NT2/D1 (cell line): ENCODE results near the gene PPP5C.
A peak's percentile ranks its signal among the peaks of the same experiment; 100 is the strongest.

Experiments used
- DNase-seq: peaks from one replicate; pipeline ENCODE4 v3.0.0-alpha.2; 2011; ENCODE audit warnings: low read depth, low spot score
- H3K27me3 ChIP-seq: 2 replicates; pipeline ENCODE4 v1.6.0; 2011; ENCODE audit warnings: mild to moderate bottlenecking; ENCODE audit not compliant: insufficient read length, insufficient read depth
- H3K36me3 ChIP-seq: 2 replicates; pipeline ENCODE4 v1.6.1; 2011; ENCODE audit warnings: mild to moderate bottlenecking, low read length, mixed read lengths; ENCODE audit not compliant: insufficient read depth, insufficient read length
- H3K4me1 ChIP-seq: 2 replicates; pipeline ENCODE4 v1.5.1; 2011; ENCODE audit not compliant: insufficient read depth, insufficient read length
- H3K4me3 ChIP-seq: 2 replicates; pipeline ENCODE4 v1.5.1; 2011; ENCODE audit warnings: low read depth; ENCODE audit not compliant: insufficient read length
- H3K9ac ChIP-seq: 2 replicates; pipeline ENCODE4 v1.6.0; 2011; ENCODE audit warnings: low read depth; ENCODE audit not compliant: insufficient read length
- H3K9me3 ChIP-seq: 2 replicates; pipeline ENCODE4 v1.5.1; 2011; ENCODE audit warnings: mild to moderate bottlenecking, low read length; ENCODE audit not compliant: insufficient read depth
- SUZ12 ChIP-seq: IDR thresholded peaks from 2 replicates; pipeline ENCODE4 v1.6.1; 2011; ENCODE audit not compliant: insufficient read length, insufficient read depth; ENCODE audit errors: extremely low read depth
- YY1 ChIP-seq: IDR thresholded peaks from 2 replicates; pipeline ENCODE4 v1.6.1; 2011; ENCODE audit not compliant: insufficient read length, insufficient read depth
- ZNF274 ChIP-seq: IDR thresholded peaks from 2 replicates; pipeline ENCODE4 v1.6.1; 2011; ENCODE audit warnings: mild to moderate bottlenecking, low read depth, low read length

PPP5C gene

GRCh38 chr19:46402725-46403124 is 55.8 kb downstream of the PPP5C start:
- Histone ChIP-seq H3K36me3 (peaks cover under 1% of the 10 kb centered on the region), H3K9me3 (no peaks in the 10 kb centered on the region), H3K4me1 (peaks cover 9% of the 10 kb centered on the region), H3K9ac (no peak overlapping the region), H3K27me3 (no peaks in the 10 kb centered on the region), H3K4me3 (no peak overlapping the region)
- no peak for DNase-seq
- TF ChIP-seq ZNF274 (no peak), SUZ12 (no peak), YY1 (no peak)

DNA sequence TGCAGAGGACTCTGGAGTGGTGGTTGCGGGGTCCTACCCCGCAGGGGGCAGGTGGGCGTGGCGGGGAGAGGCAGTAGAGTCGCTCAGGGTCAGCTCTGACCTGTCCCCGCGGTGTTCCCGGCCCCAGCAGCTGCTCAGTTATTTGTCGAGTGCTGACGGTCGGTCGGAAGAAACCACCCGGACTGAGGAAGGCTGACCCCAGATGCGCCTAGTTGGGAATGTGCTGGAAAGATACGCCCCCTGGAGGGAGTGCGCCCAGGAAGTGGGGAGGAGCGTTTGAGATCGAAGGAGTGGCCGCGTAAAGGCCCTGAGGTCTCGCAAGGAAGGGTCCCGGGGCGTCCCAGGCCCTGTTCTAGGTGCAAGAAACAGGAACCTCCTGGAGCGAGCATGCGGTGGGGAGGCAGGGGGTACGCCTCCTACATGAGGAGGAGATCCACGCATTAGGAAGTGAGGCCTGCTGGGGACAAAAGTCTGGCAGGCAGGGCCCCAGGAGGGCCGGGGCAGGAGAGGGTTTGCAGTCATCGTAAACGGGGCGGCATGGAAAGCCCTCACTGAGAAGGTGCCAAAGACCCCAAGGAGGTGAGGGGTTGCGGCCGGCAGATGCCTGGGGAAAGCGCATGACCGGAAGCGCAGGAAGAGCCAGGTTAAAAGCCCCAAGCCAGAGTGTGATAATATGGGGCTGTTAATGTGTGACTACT is 57.3 kb downstream of the PPP5C start:
- Histone ChIP-seq H3K27me3 (no peaks in the 10 kb centered on the region), H3K9me3 (no peaks in the 10 kb centered on the region), H3K9ac (peak overlapping the region; percentile 74), H3K36me3 (peaks cover 4% of the 10 kb centered on the region), H3K4me1 (peaks cover 13% of the 10 kb centered on the region), H3K4me3 (peak overlapping the region; percentile 38)
- no peak for DNase-seq
- TF ChIP-seq YY1, result no peak
- no peak for TF ChIP-seq SUZ12
- TF ChIP-seq ZNF274, result no peak

DNA sequence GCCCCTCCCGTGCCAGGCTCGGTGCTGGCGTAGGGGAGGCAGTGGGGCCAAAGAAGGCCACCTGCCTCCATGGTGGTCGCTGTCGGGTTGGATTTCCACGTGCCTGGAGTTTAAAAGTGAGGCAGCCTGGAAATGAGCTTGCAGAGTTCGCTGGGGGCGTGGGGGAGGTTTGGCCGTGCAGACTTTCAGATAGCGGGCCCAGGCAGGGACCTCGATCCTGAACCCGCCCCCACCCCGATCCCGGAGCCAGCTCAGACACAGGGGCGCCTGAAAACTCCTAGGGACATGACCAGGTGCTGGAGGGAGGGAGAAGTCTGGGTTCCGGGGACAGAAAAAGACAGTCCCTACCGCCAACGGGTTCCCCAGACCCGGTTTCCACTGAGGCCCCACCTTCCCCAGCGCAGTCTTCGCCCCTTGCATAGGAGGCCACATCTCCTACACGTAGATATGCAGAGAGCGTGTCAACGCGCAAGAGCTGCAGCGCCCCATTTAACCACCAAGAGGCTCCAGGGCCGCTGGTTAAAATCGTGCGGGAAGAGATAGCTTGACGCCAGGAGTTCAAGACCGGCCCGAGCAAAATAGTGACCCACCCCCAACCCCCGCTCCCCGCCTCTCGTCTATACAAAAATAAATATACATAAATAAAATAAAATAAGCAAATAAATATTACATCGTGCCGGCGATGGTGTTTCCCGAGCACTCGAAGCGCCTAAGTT is 58.0 kb downstream of the PPP5C start:
- Histone ChIP-seq H3K36me3 (peaks cover 4% of the 10 kb centered on the region), H3K4me3 (peak overlapping the region; percentile 38), H3K4me1 (peaks cover 15% of the 10 kb centered on the region), H3K9me3 (no peaks in the 10 kb centered on the region), H3K9ac (peak overlapping the region; percentile 74), H3K27me3 (no peaks in the 10 kb centered on the region)
- no peak for TF ChIP-seq YY1
- TF ChIP-seq SUZ12, result no peak
- TF ChIP-seq ZNF274, result no peak
- no peak for DNase-seq

- no peak for DNase-seq
- Histone ChIP-seq H3K36me3 (peaks cover 24% of the 10 kb centered on the region), H3K9ac (no peak overlapping the region), H3K4me3 (no peak overlapping the region), H3K9me3 (no peaks in the 10 kb centered on the region), H3K27me3 (no peaks in the 10 kb centered on the region), H3K4me1 (peaks cover 15% of the 10 kb centered on the region)
- TF ChIP-seq YY1 (no peak), SUZ12 (no peak), ZNF274 (no peak)
Observed at GRCh38 chr19:46406976-46407375, 60.1 kb downstream of the PPP5C start.

DNA sequence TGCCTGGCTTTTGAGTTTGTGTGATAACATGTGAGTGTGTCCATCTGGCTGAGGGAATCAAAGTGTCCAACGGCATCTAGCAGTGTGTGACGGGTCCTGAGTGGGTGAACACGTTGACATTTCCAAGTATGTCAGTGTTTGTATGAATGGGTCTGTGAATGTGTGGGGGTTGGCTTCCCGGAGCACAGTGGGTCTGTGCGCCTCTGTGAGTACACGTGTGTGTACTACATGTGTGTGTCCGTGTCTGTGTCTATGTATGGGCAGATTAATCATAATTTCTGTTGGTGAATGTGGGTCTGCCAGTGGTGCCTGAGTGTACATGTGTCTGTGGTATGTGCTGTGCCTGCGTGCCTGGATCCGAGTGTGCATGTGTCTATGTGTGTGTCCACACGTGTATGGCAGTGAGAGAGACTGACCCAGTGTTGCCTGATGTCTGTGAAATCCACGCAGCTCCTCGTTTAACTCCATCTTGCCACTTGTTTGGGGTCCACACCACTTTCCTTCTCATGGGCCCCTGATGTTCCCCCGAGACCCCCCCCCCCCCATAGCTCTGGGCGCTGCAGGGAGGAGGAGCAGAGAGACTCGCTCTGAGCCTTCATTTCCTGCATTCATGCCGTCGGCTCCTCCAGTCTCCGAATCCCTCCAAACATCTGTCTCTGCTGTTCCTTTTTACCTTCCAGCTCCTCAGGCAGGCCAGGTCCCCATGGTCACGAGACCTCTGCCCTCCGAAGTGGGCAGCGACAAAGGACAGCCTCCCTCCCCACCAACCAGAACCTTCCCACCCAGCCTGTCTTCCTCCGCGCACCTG is 61.2 kb downstream of the PPP5C start:
- H3K9ac ChIP-seq, result peak overlapping the region; percentile 63
- H3K27me3 ChIP-seq, result no peaks in the 10 kb centered on the region
- no peak overlapping the region for H3K4me3 ChIP-seq
- TF ChIP-seq YY1, result no peak
- TF ChIP-seq SUZ12, result no peak
- peaks cover 29% of the 10 kb centered on the region for H3K36me3 ChIP-seq
- no peak for DNase-seq
- H3K4me1 ChIP-seq, result peaks cover 15% of the 10 kb centered on the region
- no peaks in the 10 kb centered on the region for H3K9me3 ChIP-seq

GRCh38 chr19:46408664-46409039 is 61.8 kb downstream of the PPP5C start:
- Histone ChIP-seq H3K4me1 (peaks cover 15% of the 10 kb centered on the region), H3K9me3 (no peaks in the 10 kb centered on the region), H3K9ac (peak overlapping the region; percentile 63), H3K27me3 (no peaks in the 10 kb centered on the region), H3K36me3 (peaks cover 29% of the 10 kb centered on the region), H3K4me3 (peak overlapping the region; percentile 11)
- DNase-seq, result no peak
- no peak for TF ChIP-seq SUZ12
- TF ChIP-seq ZNF274, result no peak
- no peak for TF ChIP-seq YY1

GRCh38 chr19:46409191-46409590 is 62.3 kb downstream of the PPP5C start:
- Histone ChIP-seq H3K36me3 (peaks cover 29% of the 10 kb centered on the region), H3K9me3 (no peaks in the 10 kb centered on the region), H3K4me1 (peaks cover 15% of the 10 kb centered on the region), H3K4me3 (no peak overlapping the region), H3K27me3 (no peaks in the 10 kb centered on the region), H3K9ac (no peak overlapping the region)
- no peak for DNase-seq
- TF ChIP-seq ZNF274 (no peak), SUZ12 (no peak), YY1 (no peak)
